ENCODE results near the gene PSME1.
A peak's percentile ranks its signal among the peaks of the same experiment; 100 is the strongest.

Gene PSME1

GRCh38 chr14:24130717-24131548 lies 5.1 kb upstream of the PSME1 start:
- no peak for DNase-seq

GRCh38 chr14:24131549-24131966 lies 4.4 kb upstream of the PSME1 start:
- no peak for DNase-seq

GRCh38 chr14:24132061-24132685 lies 3.8 kb upstream of the PSME1 start:
- no peak for DNase-seq

GRCh38 chr14:24132976-24133375 lies 3.0 kb upstream of the PSME1 start:
- no peak for DNase-seq

- DNase-seq, result peak; percentile 56
Measured at GRCh38 chr14:24133735-24134134, 2.3 kb upstream of the PSME1 start.

- DNase-seq, result no peak
Measured at GRCh38 chr14:24135584-24135833, 485 bp upstream of the PSME1 start.

GRCh38 chr14:24136684-24137528 lies 912 bp downstream of the PSME1 start:
- DNase-seq, result no peak

- DNase-seq, result no peak
Measured at GRCh38 chr14:24137529-24138395, 1.8 kb downstream of the PSME1 start.

- DNase-seq, result no peak
Measured at GRCh38 chr14:24138396-24139271, 2.6 kb downstream of the PSME1 start.

- no peak for DNase-seq
Measured at GRCh38 chr14:24139272-24139934, 3.4 kb downstream of the PSME1 start.

- peak; percentile 99 for DNase-seq
Measured at GRCh38 chr14:24141097-24141880, 5.3 kb downstream of the PSME1 start, which contains the start of gene EMC9. Gene EMC9 (minus strand): TSS chr14:24141591. CDS start chr14:24141304, 287 bp downstream.

GRCh38 chr14:24143511-24143910 lies 7.5 kb downstream of the PSME1 start:
- no peak for DNase-seq

GRCh38 chr14:24144451-24144850 lies 8.5 kb downstream of the PSME1 start:
- DNase-seq, result no peak

- DNase-seq, result no peak
Measured at GRCh38 chr14:24145219-24145618, 9.2 kb downstream of the PSME1 start.

GRCh38 chr14:24145690-24146452 lies 9.9 kb downstream of the PSME1 start:
- no peak for DNase-seq

- peak; percentile 94 for DNase-seq
Measured at GRCh38 chr14:24146453-24146977, 10.5 kb downstream of the PSME1 start, which contains the start of gene PSME2. Gene PSME2 (minus strand): TSS chr14:24146610. CDS start chr14:24146581, 29 bp downstream.

- peak; percentile 99 for DNase-seq
Measured at GRCh38 chr14:24146978-24147760, 11.2 kb downstream of the PSME1 start, which contains the start of gene RNF31. Gene RNF31 (plus strand): TSS chr14:24147498. CDS start chr14:24147699, 201 bp downstream.
